HepG2 (cell line): ENCODE data around the gene MAP3K2. TPM values are rescaled to one million over a fixed set of nuclear protein-coding genes. Genes with fewer than 3 reads are reported as not detected.
A peak's percentile ranks its signal among the peaks of the same experiment; 100 is the strongest.

Experiments used
- CENPBD1 ChIP-seq: sonication (generic); formaldehyde crosslinking; IDR thresholded peaks from 2 replicates; pipeline ENCODE4 v1.8.0; 2022; ENCODE audit warnings: missing genetic modification reagents, low read depth, mild to moderate bottlenecking, borderline replicate concordance
- ELF4 ChIP-seq: sonication (generic); formaldehyde crosslinking; IDR thresholded peaks from 2 replicates; pipeline ENCODE4 v1.5.0; 2020; ENCODE audit warnings: missing genetic modification reagents, mild to moderate bottlenecking, moderate library complexity, borderline replicate concordance
- GMEB2 ChIP-seq: IDR thresholded peaks from 2 replicates; pipeline ENCODE4 v1.6.1; 2016; ENCODE audit warnings: missing biosample characterization, missing genetic modification reagents, low read depth
- HMGXB4 ChIP-seq, 2 experiments: sonication (generic) in 1 of 2; formaldehyde crosslinking in 1 of 2; IDR thresholded peaks; 2 replicates each; pipeline versions ENCODE4 v1.4.0 to v1.6.1; 2018 to 2020; ENCODE audit warnings: missing genetic modification reagents in 2 of 2, borderline replicate concordance in 1 of 2, low read depth in 1 of 2, mild to moderate bottlenecking in 1 of 2, missing biosample characterization in 1 of 2
- HOMEZ ChIP-seq: IDR thresholded peaks from 2 replicates; pipeline ENCODE4 v1.6.1; 2016; ENCODE audit warnings: low read depth
- U2AF2 ChIP-seq: fragments of 200-400 bp; formaldehyde crosslinking; IDR thresholded peaks from 2 replicates; pipeline ENCODE4 v1.6.1; 2017; ENCODE audit warnings: low read depth, mild to moderate bottlenecking, low read length
- ZBTB7B ChIP-seq: sonication (generic); formaldehyde crosslinking; IDR thresholded peaks from 2 replicates; pipeline ENCODE4 v1.4.0; 2020; ENCODE audit warnings: missing genetic modification reagents
- ZHX2 ChIP-seq, 2 experiments: sonication (generic) in 1 of 2; formaldehyde crosslinking in 1 of 2; IDR thresholded peaks; 2 replicates each; pipeline versions ENCODE4 v1.6.1 to v1.9.0; 2014 to 2022; ENCODE audit warnings: antibody characterized with exemption in 1 of 2, borderline replicate concordance in 1 of 2, inconsistent platforms in 1 of 2, low read depth in 1 of 2, missing genetic modification reagents in 1 of 2
- ZIK1 ChIP-seq: sonication (generic); formaldehyde crosslinking; IDR thresholded peaks from 2 replicates; pipeline ENCODE4 v1.5.0; 2020; ENCODE audit warnings: mild to moderate bottlenecking, low read depth, missing genetic modification reagents, borderline replicate concordance
- ZNF232 ChIP-seq: sonication (generic); formaldehyde crosslinking; IDR thresholded peaks from 2 replicates; pipeline ENCODE4 v1.4.0; 2020; ENCODE audit warnings: missing genetic modification reagents, borderline replicate concordance
- ZNF570 ChIP-seq: sonication (generic); formaldehyde crosslinking; IDR thresholded peaks from 2 replicates; pipeline ENCODE4 v1.4.0; 2020; ENCODE audit warnings: mild to moderate bottlenecking, missing genetic modification reagents, borderline replicate concordance
- ZNF781 ChIP-seq: sonication (generic); formaldehyde crosslinking; IDR thresholded peaks from 2 replicates; pipeline ENCODE4 v1.5.1; 2020; ENCODE audit warnings: borderline replicate concordance, mild to moderate bottlenecking, missing genetic modification reagents; ENCODE audit errors: not compliant biosample characterization
- polyA plus RNA-seq, 8 experiments: library from polyadenylated mRNA; depleted of rRNA in 3 of 8; stranded (reverse) in 7 of 8; unstranded in 1 of 8; fragments of >200 nt; fragmentation: Illumina TruSeq in 4 of 8; extraction: Trizol in 4 of 8; gene quantifications; 2 replicates each; pipeline versions ENCODE4 v1.2.1 to v1.2.3, GENCODE V29; 2011 to 2016; ENCODE audit warnings: low read depth in 4 of 8, missing spikeins in 1 of 8, mixed read lengths in 1 of 8; ENCODE audit not compliant: insufficient read depth in 1 of 8
- total RNA-seq, 5 experiments: library from RNA; depleted of rRNA; stranded (reverse); fragments of >200 nt; fragmentation: Illumina TruSeq; extraction: Trizol; gene quantifications; 2 replicates each; pipeline ENCODE4 v1.2.3, GENCODE V29; 2016; ENCODE audit warnings: low read depth in 1 of 5

Gene MAP3K2
- total and polyA plus RNA-seq, 2 of the 13 experiments (the other 11 are each of a cell fraction or from before 2014, with no cell fraction given) = 12.2 to 37.2 TPM

GRCh38 chr2:127418300-127419111 is 30.7 kb upstream of the MAP3K2 start, which contains the start of gene PROC (continued):
- TF ChIP-seq HMGXB4 (CRISPR knock-in tag; IDR thresholded peaks at IDR 0.05; ENCODE audit: borderline replicate concordance in 1 of 2, low read depth in 1 of 2) = peak in 1 of 2 experiments; percentile 95; a peak in 2 of 4 replicates
- TF ChIP-seq HOMEZ (CRISPR knock-in tag) = peak; percentile 90
- TF ChIP-seq ELF4 (CRISPR knock-in tag) = no peak
- peak; percentile 87 for TF ChIP-seq ZHX2 (IDR thresholded peaks at IDR 0.05; ENCODE audit: low read depth)
- TF ChIP-seq ZHX2 (CRISPR knock-in tag; IDR thresholded peaks at IDR 0.05; ENCODE audit: borderline replicate concordance) = no peak; the same call in 1 of the 2 replicates
- TF ChIP-seq ZBTB7B (CRISPR knock-in tag) = peak; percentile 93
- TF ChIP-seq U2AF2 = 0 out of 2 replicates have a peak, but pooled peaks have one; percentile 64
- TF ChIP-seq CENPBD1 (CRISPR knock-in tag) = no peak
- peak; percentile 95 for TF ChIP-seq ZNF232
- TF ChIP-seq ZNF570 (CRISPR knock-in tag) = no peak; the same call in 1 of the 2 replicates
- peak; percentile 96 for TF ChIP-seq ZNF781 (CRISPR knock-in tag)
- no peak for TF ChIP-seq GMEB2 (CRISPR knock-in tag)
- TF ChIP-seq ZIK1 (CRISPR knock-in tag) = peak; percentile 93; the same call in 1 of the 2 replicates
